ENCODE data around the gene ZDHHC22.

ZDHHC22 gene

GRCh38 chr14:77153802-77154201, 12.2 kb upstream of the ZDHHC22 start:
- Histone ChIP-seq H3K4me3 (ENCODE audit: insufficient read depth, low read length, poor library complexity, severe bottlenecking) (no peak overlapping the region), H3F3A (ENCODE audit: insufficient read depth) (no peaks in the 10 kb centered on the region), H3K4me2 (ENCODE audit: low read depth, low read length, poor library complexity, severe bottlenecking) (no peak overlapping the region), H3K9ac (ENCODE audit: low read length) (no peak overlapping the region), H3K36me3 (ENCODE audit: low read length) (no peaks in the 10 kb centered on the region), H3K27ac (ENCODE audit: low read depth, low read length) (no peak overlapping the region), H3K9me2 (replicated peaks; ENCODE audit: insufficient read depth, low read length) (no peaks in the 10 kb centered on the region), H3K9me3 (ENCODE audit: insufficient read depth, low read length) (no peaks in the 10 kb centered on the region), H3K79me2 (ENCODE audit: insufficient read depth, low read length) (no peaks in the 10 kb centered on the region), H2AFZ (ENCODE audit: low read depth, low read length, severe bottlenecking) (no peak overlapping the region), H4K20me1 (ENCODE audit: low read depth, low read length) (no peaks in the 10 kb centered on the region), H3K27me3 (ENCODE audit: low read length) (no peaks in the 10 kb centered on the region)
- TF ChIP-seq CTCF (IDR thresholded peaks at IDR 0.05; ENCODE audit: insufficient read depth, low read length, poor library complexity, severe bottlenecking): no peak
- TF ChIP-seq EZH2phosphoT487 (conservative IDR thresholded peaks at IDR 0.05; ENCODE audit: low read length): no peak

GRCh38 chr14:77151918-77152588, 10.5 kb upstream of the ZDHHC22 start:
- Histone ChIP-seq H3K27me3 (ENCODE audit: low read length) (no peaks in the 10 kb centered on the region), H3K79me2 (ENCODE audit: insufficient read depth, low read length) (no peaks in the 10 kb centered on the region)

GRCh38 chr14:77151245-77151644, 9.7 kb upstream of the ZDHHC22 start:
- Histone ChIP-seq H3F3A (ENCODE audit: insufficient read depth) (no peaks in the 10 kb centered on the region), H3K27ac (ENCODE audit: low read depth, low read length) (no peak overlapping the region), H3K4me2 (ENCODE audit: low read depth, low read length, poor library complexity, severe bottlenecking) (no peak overlapping the region), H3K9me3 (ENCODE audit: insufficient read depth, low read length) (no peaks in the 10 kb centered on the region), H3K36me3 (ENCODE audit: low read length) (no peaks in the 10 kb centered on the region), H2AFZ (ENCODE audit: low read depth, low read length, severe bottlenecking) (no peak overlapping the region), H3K9ac (ENCODE audit: low read length) (no peak overlapping the region), H3K4me3 (ENCODE audit: insufficient read depth, low read length, poor library complexity, severe bottlenecking) (no peak overlapping the region), H3K79me2 (ENCODE audit: insufficient read depth, low read length) (no peaks in the 10 kb centered on the region), H3K27me3 (ENCODE audit: low read length) (no peaks in the 10 kb centered on the region), H3K9me2 (replicated peaks; ENCODE audit: insufficient read depth, low read length) (no peaks in the 10 kb centered on the region), H4K20me1 (ENCODE audit: low read depth, low read length) (no peaks in the 10 kb centered on the region)
- no peak for TF ChIP-seq EZH2phosphoT487 (conservative IDR thresholded peaks at IDR 0.05; ENCODE audit: low read length)
- TF ChIP-seq CTCF (IDR thresholded peaks at IDR 0.05; ENCODE audit: insufficient read depth, low read length, poor library complexity, severe bottlenecking): peak; percentile 54

More at GRCh38 chr14:77151918-77152588, 10.5 kb upstream of the ZDHHC22 start:
- no peaks in the 10 kb centered on the region for H3F3A ChIP-seq (ENCODE audit: insufficient read depth)
- H3K9me3 ChIP-seq (ENCODE audit: insufficient read depth, low read length): no peaks in the 10 kb centered on the region
- no peak overlapping the region for H3K4me3 ChIP-seq (ENCODE audit: insufficient read depth, low read length, poor library complexity, severe bottlenecking)
- H2AFZ ChIP-seq (ENCODE audit: low read depth, low read length, severe bottlenecking): no peak overlapping the region
- TF ChIP-seq CTCF (IDR thresholded peaks at IDR 0.05; ENCODE audit: insufficient read depth, low read length, poor library complexity, severe bottlenecking): no peak
- TF ChIP-seq EZH2phosphoT487 (conservative IDR thresholded peaks at IDR 0.05; ENCODE audit: low read length): no peak
- H4K20me1 ChIP-seq (ENCODE audit: low read depth, low read length): no peaks in the 10 kb centered on the region
- no peaks in the 10 kb centered on the region for H3K36me3 ChIP-seq (ENCODE audit: low read length)
- no peak overlapping the region for H3K4me2 ChIP-seq (ENCODE audit: low read depth, low read length, poor library complexity, severe bottlenecking)
- H3K9me2 ChIP-seq (replicated peaks; ENCODE audit: insufficient read depth, low read length): no peaks in the 10 kb centered on the region
- H3K27ac ChIP-seq (ENCODE audit: low read depth, low read length): no peak overlapping the region
- H3K9ac ChIP-seq (ENCODE audit: low read length): no peak overlapping the region
